Activated CD8-positive, alpha-beta memory T cell treated with anti-CD3 and anti-CD28 coated beads, Interleukin-2, amount 50 U/mL, for 1 hour (primary cell): ENCODE results near the gene CAMKK2.
"Not testable (repeated sequence)": the region's sequence is repeated elsewhere in the genome, so short reads cannot be mapped to it uniquely, and the experiment has no call there.

ENCODE experiments used
- DNase-seq: peaks from one replicate; pipeline ENCODE4 v3.0.0-alpha.2; 2020; ENCODE audit errors: extremely low read depth

The CAMKK2 gene

DNA sequence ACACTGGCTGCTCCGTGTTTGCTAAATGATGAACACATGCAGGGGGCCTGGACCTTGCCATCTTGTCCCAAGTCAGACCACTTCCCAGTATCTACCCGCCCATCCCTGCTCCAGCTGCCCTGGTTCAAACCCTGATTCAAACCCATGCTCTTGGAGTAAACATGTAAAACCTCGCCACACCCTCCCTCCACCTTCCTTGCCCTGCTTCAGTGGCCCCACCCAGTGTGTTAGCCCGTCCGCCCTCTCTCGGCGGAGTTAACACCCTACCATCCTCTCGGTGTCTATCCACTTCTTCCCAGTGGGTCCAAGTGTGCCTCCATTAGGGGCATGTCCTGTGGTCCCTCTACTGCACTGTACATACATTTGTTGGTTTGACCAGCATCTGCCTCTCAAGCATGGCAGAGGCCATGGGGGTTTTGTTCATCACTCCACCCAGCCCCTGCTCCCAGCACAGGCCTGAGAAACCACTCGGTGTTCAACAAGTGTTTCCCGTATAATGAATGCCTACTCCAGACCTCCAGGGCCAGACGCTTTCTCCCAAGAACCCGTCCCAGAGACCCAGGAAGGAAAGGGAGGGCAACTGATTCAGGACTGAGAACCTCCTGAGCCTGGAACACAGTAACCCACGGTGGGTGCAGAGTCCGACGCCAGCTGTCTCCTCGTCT is 49.5 kb downstream of the CAMKK2 start:
- DNase-seq: no peak

DNA sequence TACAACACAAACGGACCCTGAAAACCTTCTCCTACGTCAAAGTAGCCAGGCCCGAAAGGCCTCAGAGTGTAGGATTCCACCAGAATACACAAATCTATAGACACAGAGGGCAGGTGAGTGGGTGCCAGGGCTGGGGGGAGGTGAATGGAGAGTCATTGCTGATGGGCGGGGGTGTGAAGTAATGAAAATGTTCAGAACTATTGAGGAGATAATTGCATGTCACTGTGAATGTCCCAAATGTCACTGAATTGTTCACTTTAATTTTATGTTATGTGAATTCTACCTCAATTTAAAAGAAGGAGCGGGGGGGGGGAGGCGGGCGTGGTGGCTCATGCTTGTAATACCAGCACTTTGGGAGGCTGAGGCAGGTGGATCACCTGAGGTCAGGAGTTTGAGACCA is 50.6 kb downstream of the CAMKK2 start:
- DNase-seq: no peak

DNA sequence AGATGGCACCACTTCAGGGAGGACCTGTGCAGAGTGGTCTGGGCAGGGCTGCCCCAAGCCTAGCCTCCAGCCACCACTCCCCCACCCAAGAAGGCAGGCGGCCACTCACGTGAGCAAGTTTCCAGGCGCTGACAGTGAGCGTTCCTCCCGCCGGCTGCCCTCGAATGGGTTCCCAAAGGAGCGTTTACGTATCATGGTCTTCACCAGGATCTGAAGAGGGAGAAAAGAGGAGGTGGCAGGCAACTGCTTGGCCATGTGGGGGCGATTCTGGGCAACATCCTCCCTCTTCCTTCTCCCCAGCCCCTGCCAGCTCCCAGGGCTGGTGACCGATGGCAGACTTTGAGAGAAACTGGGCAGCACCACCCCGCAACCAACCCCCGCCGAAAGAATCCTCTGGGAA is 51.5 kb downstream of the CAMKK2 start:
- no peak for DNase-seq

DNA sequence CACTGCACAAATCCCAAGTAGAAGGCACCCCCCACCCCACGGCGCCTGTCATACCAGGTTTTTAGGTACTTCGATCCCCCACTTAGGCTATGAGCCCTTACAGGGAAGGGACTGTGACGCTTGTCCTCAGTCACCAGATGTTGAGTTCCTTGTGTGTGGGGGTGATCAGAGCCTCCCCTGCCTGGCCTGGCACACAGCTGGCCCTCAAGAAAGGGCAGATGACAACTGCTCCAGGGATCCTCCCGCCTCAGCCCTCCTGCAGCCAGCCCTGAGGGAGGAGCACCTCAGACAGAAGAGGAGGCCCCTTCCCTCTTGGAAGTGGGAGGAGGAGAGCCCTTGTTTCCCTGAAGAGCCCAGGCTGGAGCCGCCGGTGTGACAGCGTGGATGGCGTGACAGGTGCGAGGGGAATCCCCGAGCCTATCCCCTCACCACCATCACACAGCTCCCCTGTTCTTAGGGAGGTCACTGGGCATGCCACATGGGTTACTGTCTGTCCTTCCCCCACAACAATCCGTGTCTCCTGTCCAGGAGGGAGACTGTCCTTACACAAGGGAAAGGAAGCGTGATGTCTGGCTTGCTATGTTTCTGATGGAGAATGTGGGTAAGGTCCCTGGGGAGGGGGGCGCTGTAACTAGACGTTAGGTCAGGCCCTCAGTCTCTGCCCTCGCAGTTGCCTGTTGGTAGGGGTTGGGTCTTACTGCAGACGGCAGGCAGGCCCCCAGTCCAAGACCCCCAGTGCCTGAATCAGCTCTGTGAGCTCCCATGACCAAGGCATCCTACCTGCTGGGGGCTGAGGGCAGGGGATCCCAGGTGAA is 55.1 kb downstream of the CAMKK2 start:
- no peak for DNase-seq

DNA sequence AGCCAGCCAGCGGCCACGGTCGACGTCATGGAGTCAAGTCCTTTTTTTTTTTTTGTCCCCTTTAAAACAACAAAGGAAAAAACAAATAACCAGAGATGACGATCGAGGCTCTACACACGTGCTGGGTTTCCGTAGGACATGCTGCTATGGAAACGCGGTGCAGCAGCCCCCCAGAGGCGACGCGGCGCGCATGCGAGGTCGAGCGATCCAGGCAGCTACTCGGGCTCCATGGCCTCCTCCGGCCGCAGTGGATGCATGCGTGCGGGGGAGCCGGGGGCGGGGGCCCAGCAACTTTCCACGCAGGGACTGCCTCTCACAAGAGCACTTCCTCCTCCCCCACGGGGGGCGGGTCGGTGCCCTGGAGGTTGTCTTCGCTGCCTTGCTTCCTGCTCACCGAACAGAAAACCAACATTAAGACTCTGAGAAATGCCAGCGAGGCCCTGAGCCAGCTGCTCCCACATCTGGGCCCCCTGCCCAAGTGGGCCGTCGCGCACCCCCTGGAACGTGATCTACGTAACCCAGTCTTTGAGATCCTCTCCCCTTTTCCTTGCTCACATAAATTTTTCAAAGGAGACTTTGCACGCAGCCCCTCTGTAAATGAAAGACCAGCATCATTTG is 55.9 kb downstream of the CAMKK2 start:
- peak; percentile 97 for DNase-seq

DNA sequence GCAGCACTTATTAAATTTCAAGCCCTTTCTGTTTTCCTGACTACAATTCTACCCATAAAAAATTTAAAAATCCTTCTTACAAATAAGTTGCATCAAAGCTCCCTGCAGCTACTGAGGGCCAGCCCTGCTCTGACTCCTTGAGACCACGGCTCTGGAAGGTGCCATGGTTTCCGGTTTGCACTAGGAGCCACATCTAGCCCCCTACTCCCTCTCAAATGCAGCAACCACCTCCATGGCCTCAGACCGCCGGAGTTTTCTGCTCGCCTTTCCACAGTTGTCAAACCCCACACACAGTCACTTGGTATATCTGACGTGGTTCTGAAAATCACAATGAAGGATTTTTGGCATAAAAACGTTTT is 56.5 kb downstream of the CAMKK2 start:
- no peak for DNase-seq

DNA sequence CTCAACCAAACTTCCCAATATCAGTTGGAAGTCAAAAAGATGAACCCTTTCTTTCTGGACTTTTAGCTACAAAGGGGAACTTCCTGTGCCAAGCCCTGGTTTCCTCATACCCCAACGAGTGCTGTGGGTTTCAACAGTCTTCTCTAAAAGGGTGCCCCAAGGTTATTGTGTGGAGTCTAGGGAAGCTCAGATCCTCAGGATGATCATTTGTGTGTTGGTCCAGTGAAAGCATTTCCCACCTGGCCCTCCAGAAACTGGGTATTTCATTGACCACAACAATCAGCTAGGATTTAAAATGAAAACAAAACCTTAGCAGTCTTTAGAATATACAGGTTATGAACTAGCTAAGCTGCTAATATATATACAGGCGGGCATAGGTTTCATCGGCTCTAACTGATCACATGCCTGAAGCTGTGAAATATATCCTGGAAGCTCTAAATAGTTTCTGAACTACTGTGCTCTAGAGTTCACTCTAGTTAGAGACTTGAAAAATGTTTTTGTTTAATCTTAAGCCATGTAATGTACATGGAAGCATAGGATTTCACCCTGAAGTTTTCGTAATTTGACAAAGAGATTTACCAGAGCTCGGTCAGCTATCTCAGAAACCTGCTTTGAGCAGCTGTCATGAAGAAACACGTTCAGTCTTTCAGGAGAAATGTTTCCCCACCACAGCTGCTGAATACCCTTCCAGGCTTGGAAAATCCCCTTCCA is 57.0 kb downstream of the CAMKK2 start:
- no peak for DNase-seq

DNA sequence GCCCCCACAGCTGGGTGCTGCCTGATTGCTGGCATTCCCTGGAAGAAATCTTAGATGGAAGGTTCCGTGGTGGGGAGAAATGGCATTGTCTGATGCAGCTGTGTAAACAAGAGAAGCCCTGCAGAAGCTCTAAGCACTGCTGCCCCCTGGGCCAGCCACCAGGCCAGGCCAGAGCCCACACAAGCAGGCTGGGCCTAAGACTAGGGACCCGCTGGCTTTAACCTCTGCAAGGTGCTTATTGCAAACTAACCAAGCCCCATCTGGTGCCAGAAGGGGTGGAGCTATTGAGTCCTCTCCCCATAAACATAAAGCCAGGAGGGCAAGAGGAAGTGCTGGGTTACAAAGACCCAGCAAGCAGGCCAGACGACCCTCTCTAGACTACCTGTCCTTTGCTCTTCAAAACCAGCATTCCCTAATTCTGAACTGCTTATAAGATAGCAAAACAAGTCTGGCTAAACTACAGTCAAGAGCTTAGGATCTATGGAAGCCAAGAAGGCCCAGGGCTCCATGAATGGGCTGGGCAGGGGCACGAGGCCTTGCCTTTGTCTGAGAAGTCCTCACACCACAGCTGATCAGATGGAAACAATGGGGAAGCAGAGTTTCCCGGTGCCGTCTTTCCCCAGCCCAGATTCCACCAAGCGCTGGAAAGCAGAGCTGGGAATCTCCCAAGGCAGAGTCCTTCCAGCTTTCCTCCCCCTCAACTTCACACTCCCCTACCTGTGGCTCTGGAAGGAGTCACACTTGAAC is 57.7 kb downstream of the CAMKK2 start:
- no peak for DNase-seq

DNA sequence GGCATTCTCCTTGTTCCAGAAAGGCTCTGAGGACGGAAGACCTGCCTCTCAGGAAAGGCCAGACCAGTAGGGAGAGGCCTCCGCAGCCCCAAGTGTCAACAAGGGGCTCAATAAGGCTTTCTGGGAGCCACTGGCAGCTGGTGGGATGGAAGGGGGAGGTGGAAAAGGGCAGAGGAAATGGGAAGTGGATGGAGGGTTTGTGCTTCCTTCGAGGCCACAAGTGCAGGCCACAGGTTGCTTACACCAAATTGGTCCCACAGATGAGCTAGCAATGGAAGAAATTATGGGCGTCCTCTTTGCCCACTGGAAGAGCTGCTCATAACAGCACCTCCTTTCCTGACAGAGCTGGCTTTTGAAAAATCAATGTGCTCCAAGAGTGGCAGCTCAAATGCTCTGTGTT is 58.4 kb downstream of the CAMKK2 start:
- DNase-seq: no peak

DNA sequence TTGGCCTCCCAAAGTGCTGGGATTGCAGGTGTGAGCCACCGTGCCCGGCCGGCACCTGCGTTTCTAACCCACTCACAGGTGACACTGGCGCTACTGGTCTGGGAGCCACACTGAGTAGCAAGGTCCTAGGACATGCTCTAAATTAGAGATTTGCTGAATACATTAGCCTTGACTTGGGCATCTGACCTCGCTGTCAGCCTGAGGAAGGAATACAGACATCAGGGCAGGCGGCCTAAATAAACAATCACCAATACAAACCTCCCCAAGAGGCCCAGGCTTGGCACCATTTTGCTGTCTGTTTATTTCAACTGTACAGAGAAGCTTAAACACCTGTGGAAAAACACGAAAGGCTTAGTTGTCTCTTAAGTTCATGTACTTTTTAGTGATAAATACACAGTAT is 59.1 kb downstream of the CAMKK2 start:
- DNase-seq: no peak

DNA sequence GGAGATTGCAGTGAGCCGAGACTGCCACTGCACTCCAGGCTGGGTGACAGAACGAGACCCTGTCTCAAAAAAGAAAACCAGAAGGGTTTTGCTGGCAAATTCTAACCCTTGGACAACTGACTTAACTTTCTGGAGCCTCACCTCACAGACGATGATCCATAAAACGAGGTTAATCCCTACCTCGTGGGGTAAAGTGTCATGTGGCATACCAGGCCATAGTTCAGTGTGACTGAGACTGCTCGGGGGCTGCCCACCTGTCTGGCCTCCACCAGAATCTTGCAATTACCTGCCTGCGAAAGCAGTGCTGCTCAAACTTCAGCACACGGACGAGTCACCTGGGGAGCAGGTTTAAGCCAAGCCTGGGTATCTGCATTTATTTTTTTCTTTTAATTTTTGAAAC is 59.7 kb downstream of the CAMKK2 start:
- DNase-seq: no peak

DNA sequence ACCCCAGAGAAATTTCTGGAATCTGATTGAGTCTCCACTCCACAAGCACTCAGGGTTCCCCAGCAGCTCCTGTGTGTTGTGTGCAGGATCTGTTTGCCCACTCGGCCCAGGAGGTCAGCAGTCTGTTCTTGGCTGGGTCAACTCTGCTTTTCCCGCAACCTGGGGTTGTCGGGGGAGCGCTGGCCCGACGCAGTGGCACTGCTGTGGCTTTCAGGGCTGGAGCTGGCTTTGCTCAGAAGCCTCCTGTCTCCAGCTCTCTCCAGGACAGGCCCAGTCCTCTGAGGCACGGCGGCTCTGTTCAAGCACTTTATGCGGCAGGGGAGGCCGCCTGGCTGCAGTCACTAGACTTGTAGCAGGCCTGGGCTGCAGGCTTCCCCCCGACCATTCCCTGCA is 62.9 kb downstream of the CAMKK2 start:
- DNase-seq: no peak

DNA sequence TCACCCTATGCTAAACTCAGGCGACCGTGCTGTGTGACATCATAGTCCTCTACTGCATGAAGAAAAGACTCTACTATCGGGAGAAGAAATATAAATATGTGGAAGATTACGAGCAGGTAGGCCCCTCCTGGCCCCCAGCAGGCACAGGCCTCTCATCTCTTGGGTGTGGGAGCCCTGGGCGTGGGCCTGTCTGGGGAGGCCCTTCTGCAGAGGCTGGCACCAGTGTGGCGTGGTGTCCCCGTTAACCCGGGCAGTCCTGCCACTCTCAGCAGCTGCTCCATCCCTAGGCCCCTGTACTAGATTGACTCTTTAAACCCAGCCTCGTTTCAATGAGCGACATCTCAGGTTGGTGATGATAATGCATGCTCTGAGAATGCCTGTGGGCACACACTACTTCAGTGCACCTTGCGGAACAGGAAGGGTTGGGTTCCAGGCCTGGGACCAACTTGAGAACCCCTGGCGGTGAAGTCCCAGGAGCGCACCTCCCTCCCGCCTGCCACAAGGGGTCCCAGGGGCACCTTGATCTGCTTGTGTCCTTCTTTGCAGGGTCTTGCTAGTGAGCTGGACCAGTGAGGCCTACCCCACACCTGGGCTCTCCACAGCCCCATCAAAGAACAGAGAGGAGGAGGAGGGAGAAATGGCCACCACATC is 63.4 kb downstream of the CAMKK2 start:
- DNase-seq: no peak

DNA sequence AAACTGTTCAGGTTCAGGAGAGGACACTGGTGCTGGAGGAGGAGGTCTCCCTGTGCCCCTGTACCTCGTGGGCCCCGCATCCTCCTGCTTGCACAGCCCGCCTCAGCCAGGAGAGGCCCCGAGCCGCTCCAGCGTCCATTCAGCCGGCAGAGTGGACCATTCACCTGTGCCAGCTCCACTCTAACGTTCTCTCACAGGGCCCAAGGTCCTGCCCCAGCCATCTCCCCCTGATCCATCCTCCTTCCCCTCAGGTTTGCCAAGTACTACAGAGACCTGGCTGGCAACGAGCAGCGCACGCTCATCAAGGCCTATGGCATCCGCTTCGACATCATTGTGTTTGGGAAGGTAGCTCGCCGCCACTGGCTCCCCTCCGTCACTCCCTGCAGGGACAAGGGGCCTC is 64.3 kb downstream of the CAMKK2 start:
- no peak for DNase-seq

DNA sequence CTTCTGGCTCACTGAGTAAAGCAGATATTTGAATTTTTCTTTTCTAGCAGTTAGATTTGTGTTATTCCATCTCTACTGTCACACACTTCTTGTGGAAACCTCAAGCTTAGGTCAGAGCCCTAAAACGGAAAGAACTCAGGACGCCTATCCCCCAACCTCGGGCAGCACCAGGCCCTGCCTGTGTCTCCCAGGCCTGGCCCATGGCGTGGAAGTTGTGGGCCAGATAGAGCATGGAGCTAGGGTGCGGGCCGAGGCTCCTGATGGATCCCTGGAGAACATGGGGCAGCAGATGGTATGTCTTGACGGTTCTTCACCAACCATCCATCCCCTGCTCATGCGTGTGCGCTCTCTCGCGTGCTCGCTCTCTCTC is 66.0 kb downstream of the CAMKK2 start:
- no peak for DNase-seq

DNA sequence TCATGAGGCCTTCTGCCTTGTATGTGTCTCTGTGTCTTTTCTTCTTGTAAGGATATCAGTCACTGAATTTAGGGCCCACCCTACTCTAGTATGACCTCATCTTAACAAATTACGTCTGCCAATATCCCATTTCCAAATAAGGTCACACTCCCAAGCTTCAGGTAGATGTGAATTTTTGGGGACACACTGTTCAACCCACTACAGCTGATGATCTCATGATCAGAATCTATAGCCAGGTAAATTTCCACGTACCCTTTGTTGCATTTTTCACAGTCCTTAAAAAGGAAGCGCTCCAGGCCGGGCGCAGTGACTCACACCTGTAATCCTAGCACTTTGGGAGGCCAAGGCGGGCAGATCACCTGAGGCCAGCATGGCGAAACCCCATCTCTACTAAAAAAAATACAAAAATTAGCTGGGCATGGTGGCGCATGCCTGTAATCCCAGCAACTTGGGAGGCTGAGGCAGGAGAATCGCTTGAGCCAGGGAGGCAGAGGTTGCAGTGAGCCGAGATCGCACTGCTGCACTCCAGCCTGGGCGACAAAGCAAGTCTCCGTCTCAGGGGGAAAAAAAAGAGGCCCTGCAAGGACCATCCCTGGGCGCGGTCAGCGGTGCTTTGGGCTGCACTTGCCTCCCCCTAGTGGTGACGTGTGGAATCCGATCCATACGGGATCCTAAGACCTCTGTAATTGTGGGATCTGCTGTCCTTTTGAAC is 66.5 kb downstream of the CAMKK2 start:
- not testable (repeated sequence) for DNase-seq

DNA sequence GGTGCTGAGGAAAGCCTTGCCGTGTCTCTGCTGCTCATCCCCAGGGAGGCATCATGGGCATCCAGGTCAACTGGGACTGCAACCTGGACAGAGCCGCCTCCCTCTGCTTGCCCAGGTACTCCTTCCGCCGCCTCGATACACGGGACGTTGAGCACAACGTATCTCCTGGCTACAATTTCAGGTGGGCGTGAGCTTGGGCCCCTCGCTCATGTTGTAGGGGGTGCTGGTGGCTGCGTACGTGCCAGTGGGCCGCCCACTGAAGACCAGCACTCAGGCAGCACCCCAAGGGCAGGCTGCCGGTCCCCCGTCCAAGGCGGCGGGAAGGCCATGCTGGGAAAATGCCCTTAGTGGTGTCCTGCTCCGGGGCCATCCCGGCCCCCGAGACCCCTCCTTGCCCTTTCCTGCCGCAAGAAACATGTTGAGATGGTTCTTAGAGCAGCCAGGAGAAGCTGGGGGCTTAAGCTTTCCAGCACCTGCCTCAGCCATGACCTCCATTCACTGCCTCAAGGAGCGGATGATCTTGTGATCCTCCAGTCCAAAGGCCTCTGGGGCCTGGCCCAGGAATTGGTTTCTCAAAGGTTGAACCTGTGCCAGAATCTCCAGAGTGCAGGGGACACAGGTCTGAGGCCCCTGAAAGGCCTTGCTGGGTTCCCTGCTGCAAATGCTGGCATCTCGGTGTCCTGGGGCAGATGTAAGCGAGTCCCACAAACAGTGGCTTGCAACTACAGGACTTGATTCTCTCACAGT is 67.4 kb downstream of the CAMKK2 start:
- no peak for DNase-seq

DNA sequence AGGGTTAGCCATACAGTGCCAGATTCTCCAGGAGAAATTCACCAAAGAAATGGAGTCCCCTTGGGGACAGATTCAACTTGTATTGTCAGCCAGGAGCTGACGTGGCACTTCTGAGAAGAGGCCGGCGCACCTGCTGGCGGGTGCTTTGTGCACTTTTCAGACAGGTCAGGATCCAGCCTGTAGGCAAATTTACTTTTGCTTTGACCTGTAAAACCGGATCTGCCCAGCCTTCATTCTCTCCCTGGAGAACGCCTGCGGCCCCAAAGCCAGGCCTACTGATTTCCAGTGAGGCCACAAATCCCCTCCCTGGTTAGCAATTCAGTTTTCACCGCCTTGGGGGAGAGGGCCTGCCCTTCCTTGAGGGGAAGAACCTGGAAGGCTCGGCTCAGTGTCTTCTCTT is 69.2 kb downstream of the CAMKK2 start:
- DNase-seq: no peak

DNA sequence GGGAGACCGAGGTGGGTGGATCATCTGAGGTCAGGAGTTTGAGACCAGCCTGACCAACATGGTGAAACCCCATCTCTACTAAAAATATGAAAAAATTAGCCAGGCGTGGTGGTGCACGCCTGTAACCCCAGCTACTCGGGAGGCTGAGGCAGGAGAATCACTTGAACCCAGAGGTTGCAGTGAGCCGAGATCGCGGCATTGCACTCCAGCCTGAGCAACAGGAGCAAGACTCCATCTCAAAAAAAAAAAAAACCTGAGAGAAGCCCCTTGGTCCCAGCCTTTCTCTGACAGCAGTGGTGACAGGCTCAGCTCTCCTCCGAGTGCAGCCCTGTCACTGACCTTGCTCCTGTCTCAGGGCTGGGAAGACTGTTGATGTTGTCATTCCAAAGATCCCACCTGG is 69.6 kb downstream of the CAMKK2 start:
- not testable (repeated sequence) for DNase-seq

DNA sequence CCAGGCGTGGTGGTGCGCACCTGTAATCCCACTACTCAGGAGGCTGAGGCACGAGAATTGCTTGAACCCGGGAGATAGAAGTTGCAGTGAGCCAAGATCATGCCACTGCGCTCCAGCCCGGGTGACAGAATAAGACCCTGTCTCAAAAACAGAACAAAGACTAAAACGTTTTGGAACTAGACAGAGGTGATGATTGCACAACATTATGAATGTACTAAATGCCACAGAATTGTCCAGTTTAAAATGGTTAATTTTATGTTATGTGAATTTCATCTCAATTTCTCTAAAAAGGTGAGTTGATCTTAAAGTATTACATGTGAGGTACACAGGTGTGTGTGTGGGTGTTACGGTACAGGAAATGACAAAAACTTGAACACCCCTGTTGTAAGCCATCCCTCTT is 70.1 kb downstream of the CAMKK2 start:
- DNase-seq: no peak
